Skeletal muscle cell (primary cell): ENCODE measurements around the gene DNAH11.
A peak's percentile ranks its signal among the peaks of the same experiment; 100 is the strongest.

Source experiments
- DNase-seq: peaks from one replicate; pipeline ENCODE4 v3.0.0-alpha.2; 2010; ENCODE audit warnings: low read depth
- H3K4me3 ChIP-seq: 2 replicates; pipeline ENCODE4 v1.5.1; 2011; ENCODE audit warnings: low read depth, mild to moderate bottlenecking, control low read depth, low read length, moderate library complexity

The DNAH11 gene

GRCh38 chr7:21941611-21942141, 398.8 kb downstream of the DNAH11 start:
- no peak overlapping the region for H3K4me3 ChIP-seq
- no peak for DNase-seq

GRCh38 chr7:21942955-21943354, 400.1 kb downstream of the DNAH11 start:
- H3K4me3 ChIP-seq, result no peak overlapping the region
- DNase-seq, result no peak

- H3K4me3 ChIP-seq, result no peak overlapping the region
- no peak for DNase-seq
Measured at GRCh38 chr7:21943436-21943835, 400.6 kb downstream of the DNAH11 start.

GRCh38 chr7:21944616-21945453, 402.0 kb downstream of the DNAH11 start:
- no peak for DNase-seq
- H3K4me3 ChIP-seq, result peak overlapping the region; percentile 83

- no peak for DNase-seq
- H3K4me3 ChIP-seq, result peak within 1 kb of the TSS; percentile 83
Measured at GRCh38 chr7:21945454-21946221, 402.8 kb downstream of the DNAH11 start, which contains the start of gene CDCA7L. Gene CDCA7L (minus strand): TSS chr7:21945899. CDS start chr7:21945804, 95 bp downstream.

GRCh38 chr7:21946222-21946709, 403.4 kb downstream of the DNAH11 start:
- H3K4me3 ChIP-seq, result peak overlapping the region; percentile 83
- DNase-seq, result no peak

- DNase-seq, result no peak
- H3K4me3 ChIP-seq, result no peak overlapping the region
Measured at GRCh38 chr7:21947056-21947455, 404.2 kb downstream of the DNAH11 start.

- DNase-seq, result no peak
- H3K4me3 ChIP-seq, result no peak overlapping the region
Measured at GRCh38 chr7:21947946-21948345, 405.1 kb downstream of the DNAH11 start.

GRCh38 chr7:21948364-21948763, 405.5 kb downstream of the DNAH11 start:
- no peak overlapping the region for H3K4me3 ChIP-seq
- no peak for DNase-seq

GRCh38 chr7:21948887-21949540, 406.2 kb downstream of the DNAH11 start:
- DNase-seq, result no peak
- no peak overlapping the region for H3K4me3 ChIP-seq
